GM12878 (cell line): ENCODE measurements around the gene PREB. TPM values are rescaled to one million over a fixed set of nuclear protein-coding genes. Genes with fewer than 3 reads are reported as not detected.

Source experiments
- ATAC-seq: fragments of 200-7000 bp; cut with Tn5 transposase; 3 replicates; pipeline ENCODE4 v1.9.1; 2020; ENCODE audit warnings: mild to moderate bottlenecking, moderate library complexity
- BruUV-seq: library from RNA; stranded (reverse); fragments of 400-500 nt; replicated peaks from 2 replicates; lab custom pipeline; 2021; lab: Mats Ljungman, UMichigan
- CTCF ChIA-PET: fragments of 300-600 bp; sonication (Branson Sonifier 250); formaldehyde crosslinking; extraction: SDS; loops from one replicate; lab custom pipeline; 2021; ENCODE audit warnings: inconsistent platforms; lab: Yijun Ruan, JAX
- POLR2A ChIA-PET: fragments of 350-600 bp; formaldehyde crosslinking; extraction: SDS; loops from one replicate; lab custom pipeline; 2021; ENCODE audit warnings: inconsistent platforms; lab: Charles Lee
- RAD21 ChIA-PET: fragments of 300-600 bp; sonication (Branson Sonifier 250); formaldehyde crosslinking; loops from one replicate; lab custom pipeline; 2023; ENCODE audit warnings: antibody characterized with exemption; ENCODE audit not compliant: unreplicated experiment; lab: Charles Lee
- SMC1A ChIA-PET: fragments of 300-600 bp; sonication (Branson Sonifier 250); formaldehyde crosslinking; loops from one replicate; lab custom pipeline; 2023; ENCODE audit not compliant: unreplicated experiment, uncharacterized antibody; lab: Charles Lee
- DNase-seq: peaks from one replicate; pipeline ENCODE4 v3.0.0-alpha.2; 2011; ENCODE audit warnings: low read depth, low spot score
- FAIRE-seq: peaks from 3 replicates; lab custom pipeline; 2011; peaks lifted over from hg19 to GRCh38; lab: Jason Lieb, UNC
- H2AFZ ChIP-seq: 2 replicates; pipeline ENCODE4 v1.6.0; 2011; ENCODE audit warnings: low read depth, low read length, control low read depth; ENCODE audit not compliant: control insufficient read depth
- H3K27ac ChIP-seq: 2 replicates; pipeline ENCODE4 v1.5.1; 2011; ENCODE audit warnings: control low read depth; ENCODE audit not compliant: control insufficient read depth, insufficient read depth
- H3K27me3 ChIP-seq, 2 experiments: replicated peaks in 1 of 2; 2 replicates each; pipeline versions ENCODE4 v1.6.0 to v1.6.1; 2011; ENCODE audit warnings: low read length in 1 of 2; ENCODE audit not compliant: control insufficient read depth in 2 of 2, insufficient read depth in 2 of 2
- H3K36me3 ChIP-seq, 2 experiments: 2 replicates each; pipeline ENCODE4 v1.5.1; 2011; ENCODE audit warnings: low read length in 1 of 2; ENCODE audit not compliant: control insufficient read depth in 2 of 2, insufficient read depth in 2 of 2
- H3K4me1 ChIP-seq: 2 replicates; pipeline ENCODE4 v1.6.1; 2011; ENCODE audit warnings: mild to moderate bottlenecking, low read length, moderate library complexity, mixed read lengths; ENCODE audit not compliant: control insufficient read depth, insufficient read depth
- H3K4me2 ChIP-seq: 2 replicates; pipeline ENCODE4 v1.6.0; 2011; ENCODE audit warnings: control low read depth; ENCODE audit not compliant: control insufficient read depth, insufficient read depth
- H3K4me3 ChIP-seq: fragments of 200-600 bp; sonication (generic); 2 replicates; pipeline ENCODE4 v1.5.1; 2016
- H3K79me2 ChIP-seq: 2 replicates; pipeline ENCODE4 v1.6.0; 2011; ENCODE audit warnings: low read length; ENCODE audit not compliant: control insufficient read depth, insufficient read depth
- H3K9ac ChIP-seq: 2 replicates; pipeline ENCODE4 v1.8.0; 2011; ENCODE audit warnings: low read length, control low read depth, mixed read lengths; ENCODE audit not compliant: control insufficient read depth, insufficient read depth
- H3K9me3 ChIP-seq: replicated peaks from 3 replicates; pipeline ENCODE4 v1.5.1; 2011; ENCODE audit warnings: mild to moderate bottlenecking, low read length; ENCODE audit not compliant: control insufficient read depth, insufficient read depth
- H4K20me1 ChIP-seq: 2 replicates; pipeline ENCODE4 v1.6.0; 2011; ENCODE audit not compliant: control insufficient read depth, insufficient read depth
- E2F4 ChIP-seq: IDR thresholded peaks from 2 replicates; pipeline ENCODE4 v1.6.1; 2012; ENCODE audit warnings: low read depth, low read length, improper control_type of control experiment
- JUNB ChIP-seq: IDR thresholded peaks from 2 replicates; pipeline ENCODE4 v1.6.1; 2016; ENCODE audit warnings: antibody characterized with exemption, mild to moderate bottlenecking
- NR2F1 ChIP-seq: fragments of 450-650 bp; conservative IDR thresholded peaks from 2 replicates; pipeline ENCODE4 v1.6.1; 2017; ENCODE audit warnings: mild to moderate bottlenecking
- SMC3 ChIP-seq: IDR thresholded peaks from 2 replicates; pipeline ENCODE4 v1.6.1; 2011; ENCODE audit warnings: low read length, improper control_type of control experiment, borderline replicate concordance
- SREBF1 ChIP-seq: IDR thresholded peaks from 2 replicates; pipeline ENCODE4 v1.6.1; 2012; ENCODE audit warnings: mild to moderate bottlenecking, low read length
- WGBS: methylation state at CpG from one replicate; pipeline ENCODE4 v1.1.6; 2016; ENCODE audit warnings: low lambda C conversion rate; ENCODE audit not compliant: insufficient replicate concordance, insufficient coverage; ENCODE audit errors: missing lambda C conversion rate; 5-methylcytosine and 5-hydroxymethylcytosine counted together
- in situ Hi-C: fragments of 300-500 bp; cut with MboI; formaldehyde crosslinking; loops from 9 replicates; pipeline ENCODE4 v1.14.3; 2018; ENCODE audit warnings: mixed read lengths
- intact Hi-C: fragments of 100-400 bp; cut with micrococcal nuclease; formaldehyde crosslinking; loops from one replicate; pipeline ENCODE4 v1.14.2; 2022; ENCODE audit not compliant: unreplicated experiment
- polyA plus RNA-seq, 11 experiments: library from polyadenylated mRNA; depleted of rRNA in 4 of 11; unstranded in 6 of 11; stranded (reverse) in 5 of 11; fragments of >200 nt; fragmentation: Nextera tagmentation in 4 of 11; fragmentation: Illumina TruSeq in 1 of 11; extraction: Ambion mirVana in 4 of 11; extraction: Trizol in 1 of 11; gene quantifications; 1 replicate in 1 of 11; 2 replicates in 10 of 11; pipeline versions ENCODE4 v1.2.1 to v1.2.3, GENCODE V29; 2011 to 2016; ENCODE audit warnings: inconsistent platforms in 2 of 11, missing spikeins in 2 of 11, low read depth in 1 of 11
- total RNA-seq, 4 experiments: library from RNA; depleted of rRNA in 3 of 4; stranded (reverse); fragments of >200 nt in 3 of 4; fragmentation: Illumina TruSeq in 1 of 4; extraction: Trizol in 1 of 4; gene quantifications; 2 replicates each; pipeline versions ENCODE4 v1.2.1 to v1.2.3, GENCODE V29; 2013 to 2021

PREB gene
- total and polyA plus RNA-seq, 10 of the 15 experiments (the other 5 are each of a cell fraction or from before 2014, with no cell fraction given), result 26.3 to 101 (median 52.7) TPM

- in situ Hi-C loops, result no loop called here
- no peak for ATAC-seq
- intact Hi-C loops, result no loop called here
- ChIA-PET CTCF (interaction anchor here (0.7 to 1.6 kb wide), 4 partner anchors 11 to 29 kb away, joined by 3 to 4 read pairs (median 3); partner anchors contain the start of gene PREB), POLR2A (interaction anchor here (0.5 to 0.6 kb wide), 2 partner anchors 21 to 141 kb away, joined by 3 read pairs; no protein-coding TSS in a partner anchor), SMC1A (interaction anchor here (0.8 kb wide), 1 partner anchor 12 kb away, joined by 3 read pairs; no protein-coding TSS in a partner anchor), RAD21 (no interaction called here)
- H3K4me3 ChIP-seq, result no peak overlapping the region
- H3K27me3 ChIP-seq, result no peaks in the 10 kb centered on the region
- no TSS peak for BruUV-seq
- peaks cover 5% of the 10 kb centered on the region; the same call in 2 of the 3 replicates for H3K9me3 ChIP-seq
- no peak for FAIRE-seq
- no peak overlapping the region; the same call in none of the 2 replicates for H2AFZ ChIP-seq
- H3K9ac ChIP-seq, result no peak overlapping the region
- WGBS, result 75% methylated on average over 15 of the region's 15 CpGs
- TF ChIP-seq JUNB (no peak), SMC3 (no peak), SREBF1 (no peak), NR2F1 (peak; percentile 74), E2F4 (no peak)
- H4K20me1 ChIP-seq, result no peaks in the 10 kb centered on the region
- H3K4me1 ChIP-seq, result peaks cover 32% of the 10 kb centered on the region
- peak overlapping the region; percentile 52; the same call in 1 of the 2 replicates for H3K4me2 ChIP-seq
- DNase-seq, result no peak
- H3K79me2 ChIP-seq, result no peaks in the 10 kb centered on the region
- H3K36me3 ChIP-seq, result no peaks in the 10 kb centered on the region
- peak overlapping the region; percentile 57; the same call in 1 of the 2 replicates for H3K27ac ChIP-seq
Measured at GRCh38 chr2:27162151-27163121, 28.0 kb upstream of the PREB start.
